Panc1 (cell line): ENCODE data around the gene SMIM31.

Experiments used
- CTCF ChIP-seq: fragments of 450-650 bp; IDR thresholded peaks from 2 replicates; pipeline ENCODE4 v1.5.1; 2017; ENCODE audit warnings: mild to moderate bottlenecking
- POLR2AphosphoS5 ChIP-seq: IDR thresholded peaks from 2 replicates; pipeline ENCODE4 v1.6.1; 2012; ENCODE audit warnings: mild to moderate bottlenecking, low read depth, low read length, moderate library complexity
- REST ChIP-seq, 2 experiments: IDR thresholded peaks; 2 replicates each; pipeline ENCODE4 v1.6.1; 2011 to 2012; ENCODE audit warnings: low read depth in 2 of 2, control low read depth in 1 of 2, low read length in 1 of 2, mild to moderate bottlenecking in 1 of 2, moderate library complexity in 1 of 2; ENCODE audit not compliant: insufficient read depth in 1 of 2
- SIN3A ChIP-seq: IDR thresholded peaks from 2 replicates; pipeline ENCODE4 v1.6.1; 2012; ENCODE audit warnings: low read depth, mild to moderate bottlenecking, low read length, moderate library complexity, borderline replicate concordance; ENCODE audit not compliant: insufficient read depth
- TCF7L2 ChIP-seq: IDR thresholded peaks from 2 replicates; pipeline ENCODE4 v1.6.1; 2011; ENCODE audit warnings: mild to moderate bottlenecking, low read depth, low read length, inconsistent platforms

- TF ChIP-seq CTCF: no peak
- no peak for TF ChIP-seq REST (IDR thresholded peaks at IDR 0.05; ENCODE audit: insufficient read depth in 1 of 2, low read depth in 2 of 2, low read length in 1 of 2)
- no peak for TF ChIP-seq POLR2AphosphoS5
- no peak for TF ChIP-seq TCF7L2
- TF ChIP-seq SIN3A: no peak
These were observed 59.6 kb downstream of the SMIM31 start for GRCh38 chr4:164813554-164813953.
